GM19240 (cell line): Measurements from ENCODE around the gene TBX15.

Experiments used
- DNase-seq: peaks from one replicate; pipeline ENCODE4 v3.0.0; 2011; ENCODE audit warnings: low spot score; ENCODE audit not compliant: insufficient read length

The TBX15 gene

DNA sequence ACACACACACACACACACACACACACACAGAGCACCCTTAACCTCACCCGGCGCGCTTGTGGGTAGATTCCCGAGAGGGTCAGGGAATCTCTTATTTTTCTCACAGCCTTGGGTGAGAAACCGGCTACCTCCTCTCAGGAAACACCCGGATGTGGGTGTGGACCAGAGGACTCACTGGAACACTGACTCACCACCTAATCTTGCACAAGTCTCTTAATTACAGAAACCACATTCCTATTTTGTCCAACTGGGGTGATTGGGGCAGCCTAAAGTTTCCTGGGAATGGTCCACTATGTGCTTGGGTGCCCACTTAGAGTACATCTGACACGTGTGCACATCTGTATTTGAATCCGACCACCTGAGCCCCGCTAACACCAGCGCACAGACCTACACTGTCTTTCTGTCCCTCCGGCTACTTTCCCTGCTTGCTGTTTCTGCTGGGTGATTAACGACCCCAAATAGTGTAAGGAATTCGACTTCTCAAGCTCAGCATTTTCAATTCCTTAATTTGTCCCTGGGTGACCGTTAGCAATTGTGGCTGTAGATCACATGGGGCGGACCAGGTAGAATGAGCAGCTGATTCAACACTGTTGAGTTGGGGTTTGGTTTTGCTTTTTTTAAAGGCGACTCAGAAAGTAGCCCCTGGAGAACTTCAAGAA, 14.0 kb upstream of the TBX15 start:
- DNase-seq, result no peak

GRCh38 chr1:119001181-119002027, 13.3 kb upstream of the TBX15 start:
- DNase-seq, result no peak

DNA sequence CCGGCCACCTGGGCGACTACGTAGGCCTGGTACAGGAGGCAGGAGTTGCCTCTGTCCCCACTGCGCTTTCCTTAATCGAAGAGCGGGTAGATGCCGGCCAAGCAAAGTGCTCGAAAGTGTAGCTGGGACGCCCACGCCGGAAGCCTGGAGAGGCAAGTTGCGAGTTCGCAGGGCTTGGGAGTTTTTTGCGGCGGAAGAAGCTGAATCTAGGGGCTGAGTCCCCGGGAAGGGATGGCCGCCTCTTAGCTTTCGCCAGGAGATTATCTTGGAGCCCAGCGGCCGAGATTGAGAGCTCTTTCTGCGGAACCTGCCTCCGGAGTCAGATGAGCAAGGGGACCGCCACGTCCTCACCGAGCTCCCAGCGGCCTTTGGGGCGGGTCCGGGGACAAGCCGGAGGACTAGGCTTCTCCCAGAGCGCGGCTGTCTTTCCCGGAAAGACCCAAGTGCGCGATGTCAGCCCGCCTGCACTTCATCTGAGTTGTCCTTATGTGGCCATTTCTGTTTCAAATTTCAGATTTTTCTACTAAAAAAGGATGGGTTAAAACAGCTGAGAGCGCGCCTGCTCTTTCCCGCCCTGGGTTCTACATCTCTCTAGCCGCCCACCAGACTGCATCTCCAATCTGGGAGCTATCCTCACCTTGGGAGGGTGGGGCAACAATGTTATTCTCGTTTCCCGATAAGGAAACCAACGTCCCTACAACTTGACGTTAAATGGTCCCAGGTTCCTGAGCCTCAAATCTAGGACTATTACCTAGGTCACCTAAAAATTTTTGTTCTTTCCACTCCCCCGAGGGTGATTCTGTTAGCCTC, 12.4 kb upstream of the TBX15 start:
- no peak for DNase-seq

DNA sequence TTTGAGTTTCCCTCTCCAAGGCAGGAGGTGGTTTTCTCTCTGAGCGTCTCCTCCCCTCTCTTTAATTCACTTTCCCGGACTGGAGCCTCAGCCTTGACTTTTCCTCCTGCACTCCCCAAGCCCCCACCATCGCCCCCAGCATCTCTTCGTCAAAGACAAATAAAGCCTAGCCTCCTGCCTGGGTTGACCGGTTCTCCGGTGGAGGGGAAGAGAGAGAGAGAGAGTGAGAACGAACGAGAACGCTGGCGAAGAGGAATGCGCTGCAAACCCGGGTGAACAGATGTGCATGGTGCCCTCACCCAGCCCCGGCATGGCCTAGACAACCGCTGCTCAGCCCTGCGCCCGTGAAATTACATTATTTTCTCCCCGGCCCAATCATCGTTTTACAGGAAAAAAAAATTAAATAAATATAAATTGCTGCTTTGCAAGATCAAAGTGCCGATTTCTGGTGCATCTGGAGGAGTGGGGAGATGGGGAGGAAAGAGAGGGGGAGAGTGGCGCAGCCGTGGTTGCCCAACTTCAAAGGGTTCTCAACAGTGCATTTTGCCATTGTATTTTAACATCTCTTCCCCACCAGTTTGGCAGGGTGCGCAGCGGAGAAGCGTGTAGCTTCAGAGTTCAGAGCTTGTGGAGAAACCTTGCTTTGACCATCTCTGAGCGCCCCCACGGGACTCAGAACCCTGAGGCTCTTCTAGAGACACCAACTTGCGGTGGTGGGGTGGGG, 11.4 kb upstream of the TBX15 start:
- DNase-seq, result no peak

DNA sequence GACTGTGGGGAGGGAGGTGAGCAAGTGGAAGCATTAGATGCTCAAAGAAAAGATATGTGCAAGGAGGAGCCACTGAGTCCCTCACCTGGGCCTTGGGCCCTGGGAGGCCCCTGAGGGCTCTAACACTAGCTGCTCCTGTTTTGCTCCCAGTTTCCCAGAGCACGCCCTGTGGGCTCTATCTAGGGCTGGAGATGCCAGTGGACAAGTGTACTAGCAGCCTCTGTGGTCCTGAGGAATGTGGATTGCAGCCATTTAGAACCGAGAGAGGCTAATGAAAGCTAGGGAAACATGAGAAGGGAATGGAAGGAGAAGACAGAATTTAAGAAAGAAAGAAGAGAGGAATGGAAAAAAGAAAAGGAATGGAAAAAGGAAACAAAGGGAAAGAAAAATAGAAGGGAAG, 10.0 kb upstream of the TBX15 start:
- no peak for DNase-seq

- DNase-seq, result no peak
Observed at GRCh38 chr1:118997225-118997624, 9.1 kb upstream of the TBX15 start.

DNA sequence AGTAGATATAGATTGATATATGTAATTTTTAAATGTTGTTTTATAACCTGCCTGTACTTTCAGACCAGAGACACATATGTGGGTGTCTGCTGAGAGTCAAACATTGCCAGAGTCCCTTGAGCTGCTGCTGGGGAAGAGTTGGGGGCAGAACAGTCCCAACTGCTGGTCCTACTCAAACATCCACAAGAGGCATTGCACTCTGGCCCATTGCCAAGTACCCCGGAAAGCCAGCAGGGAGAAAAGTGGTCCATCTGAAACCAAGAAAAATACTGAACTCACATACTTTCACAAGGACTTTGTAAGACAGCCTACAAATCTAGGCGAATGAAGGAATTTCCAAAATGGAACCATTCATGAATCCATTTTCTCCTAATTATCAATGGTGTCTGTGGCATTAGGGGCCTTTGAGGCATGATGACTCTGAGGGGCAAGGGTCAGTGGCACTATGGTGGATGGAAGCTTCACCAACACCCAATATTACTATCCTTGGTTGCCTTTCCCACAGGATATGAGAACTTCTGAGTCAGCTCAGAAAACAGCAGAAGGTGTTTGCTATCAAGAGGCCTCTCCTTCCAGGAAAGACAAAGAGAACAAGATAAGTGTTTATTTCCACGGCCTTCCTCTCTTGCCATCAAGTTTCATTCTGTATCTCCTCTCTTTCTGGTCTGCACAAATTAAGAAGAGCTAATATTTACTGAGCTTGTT, 7.3 kb upstream of the TBX15 start:
- no peak for DNase-seq

DNA sequence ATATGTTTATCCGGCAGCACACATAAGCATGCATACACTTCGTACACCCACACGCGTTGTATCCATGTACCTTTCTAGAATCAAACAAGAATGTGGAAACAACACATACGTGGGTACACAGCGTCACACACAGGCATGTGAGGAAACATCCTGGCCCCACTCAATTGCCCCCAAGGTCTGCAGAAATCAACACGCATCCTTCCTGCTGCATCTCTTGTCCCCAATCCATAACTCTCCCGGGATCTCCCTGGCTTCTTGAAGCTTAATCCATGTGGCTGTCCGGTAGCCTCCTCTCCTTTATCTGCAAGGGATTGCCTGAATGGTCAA, 5.5 kb upstream of the TBX15 start:
- DNase-seq, result no peak

DNA sequence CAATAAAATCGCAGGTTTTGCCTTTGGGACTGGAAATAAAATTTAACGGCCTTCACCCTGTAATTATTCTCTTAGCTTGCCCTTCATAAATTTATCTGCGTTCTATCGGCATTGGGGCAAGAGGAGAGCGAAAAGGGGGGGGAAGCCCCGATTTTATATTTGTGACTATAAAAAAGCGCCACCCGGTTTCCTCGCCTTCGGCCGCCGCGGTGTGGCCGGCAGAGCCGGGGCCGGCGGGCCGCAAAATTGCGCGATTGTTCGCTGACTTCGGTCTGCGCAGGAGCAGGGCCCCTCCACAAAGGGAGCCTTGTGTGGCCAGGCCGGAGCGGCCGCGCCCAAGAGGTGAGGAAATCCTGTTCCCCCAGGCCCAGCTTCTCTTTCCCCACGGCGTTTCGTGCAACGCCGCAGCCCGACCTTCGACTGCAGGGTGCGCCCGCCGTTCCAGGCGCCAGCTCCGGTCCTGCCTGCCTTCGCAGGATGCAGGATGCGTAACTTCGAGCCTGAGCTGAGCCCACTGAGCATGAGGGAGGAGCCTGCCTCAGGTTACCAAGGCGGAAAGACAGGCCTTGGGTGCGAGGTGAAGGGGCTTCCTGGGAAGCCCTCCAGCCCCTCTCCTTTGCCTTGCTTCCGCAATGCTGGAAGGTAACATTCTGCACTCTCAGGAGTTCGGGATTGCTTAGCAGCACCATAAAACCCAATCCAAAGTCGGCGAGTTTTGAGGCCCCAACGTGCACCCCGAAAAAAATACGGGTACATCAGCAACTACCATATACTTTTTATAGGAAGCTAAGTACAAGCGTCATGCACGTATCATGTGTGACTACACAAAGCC, 4.9 kb upstream of the TBX15 start:
- no peak for DNase-seq

DNA sequence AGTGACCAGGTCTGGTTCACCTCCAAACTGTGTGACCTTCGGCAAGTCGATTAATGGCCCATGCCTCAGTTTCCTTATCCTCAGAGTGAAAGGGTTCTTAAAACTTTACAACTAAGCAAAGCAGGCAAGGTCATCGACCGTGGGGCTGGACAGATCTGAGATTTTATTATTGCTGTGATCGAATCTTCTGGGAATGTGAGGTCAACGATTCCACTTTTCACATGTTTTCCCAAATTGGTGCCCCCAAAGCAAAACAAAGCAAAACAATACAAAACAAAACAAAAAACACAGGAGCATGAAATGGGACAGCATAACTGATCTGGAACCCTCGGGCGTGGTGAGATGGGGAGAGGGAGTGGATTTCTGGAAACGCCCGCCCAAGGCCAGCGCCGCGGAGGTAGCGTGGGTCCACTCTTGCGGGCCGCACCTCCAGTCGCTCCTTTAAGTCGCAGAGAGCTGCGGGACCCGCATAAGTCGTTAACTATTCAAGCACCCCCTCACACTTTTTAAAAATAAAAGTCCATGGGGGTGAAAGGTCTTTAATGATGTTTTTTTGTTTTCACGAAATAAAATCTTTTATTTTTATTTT, 4.2 kb upstream of the TBX15 start:
- no peak for DNase-seq

DNA sequence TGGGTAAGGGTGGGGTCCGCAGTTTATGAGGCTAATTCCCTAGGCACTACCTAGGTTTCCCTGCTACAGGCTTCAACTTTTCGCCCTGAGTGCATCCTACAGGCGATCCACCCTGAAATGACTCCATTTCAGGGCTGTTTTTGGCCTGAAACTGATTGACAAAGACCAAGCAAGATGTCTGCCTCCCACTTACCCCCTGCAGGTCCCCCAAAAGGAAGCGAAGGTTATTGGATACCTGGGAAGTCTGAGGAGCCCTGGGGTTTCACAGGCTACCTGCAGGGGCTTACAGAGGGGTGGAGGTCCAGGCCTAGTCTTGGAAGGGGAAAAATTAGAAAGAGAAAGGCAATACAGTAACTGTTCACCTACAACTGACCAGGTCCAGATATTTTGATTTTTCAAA, 3.3 kb upstream of the TBX15 start:
- no peak for DNase-seq

GRCh38 chr1:118990513-118991152, 2.5 kb upstream of the TBX15 start:
- no peak for DNase-seq

GRCh38 chr1:118989878-118990378, 1.8 kb upstream of the TBX15 start:
- no peak for DNase-seq

- no peak for DNase-seq
Observed at GRCh38 chr1:118989006-118989815, 1.1 kb upstream of the TBX15 start.

DNA sequence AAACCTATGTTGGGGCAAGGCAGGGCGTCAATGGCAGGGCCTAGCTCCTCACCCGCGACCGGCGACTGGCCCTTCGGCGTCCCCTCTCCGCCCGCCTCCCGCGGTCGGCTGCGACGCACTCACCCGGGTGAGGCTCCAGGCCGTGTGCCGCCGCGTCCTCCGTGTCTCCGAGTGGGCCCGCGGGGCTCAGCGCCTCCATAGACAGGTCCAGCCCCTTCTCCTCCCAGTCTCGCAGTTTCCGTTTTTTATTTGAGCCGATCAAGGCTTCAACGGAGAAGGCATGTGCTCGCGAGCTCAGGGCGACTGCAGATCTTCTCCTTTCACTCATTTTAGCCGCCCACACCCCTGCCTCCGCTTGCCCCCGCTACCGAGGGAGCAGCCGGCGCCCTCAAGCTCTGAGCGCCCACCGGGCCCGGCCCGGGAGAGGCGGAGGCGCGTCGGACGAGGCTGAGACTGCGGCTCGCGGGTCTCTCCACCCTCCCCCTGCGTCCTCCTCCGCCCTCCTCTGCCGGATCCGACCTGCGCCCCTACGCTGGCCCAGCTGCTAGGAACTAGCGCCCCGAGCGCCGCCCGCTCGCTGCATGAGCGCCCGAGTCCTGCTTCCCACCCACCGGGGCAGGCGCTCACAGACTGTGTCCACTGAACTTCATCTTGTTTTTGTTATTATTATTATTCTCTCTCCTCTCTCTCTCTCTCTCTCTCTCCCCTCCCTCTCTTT, 516 bp downstream of the TBX15 start:
- no peak for DNase-seq

DNA sequence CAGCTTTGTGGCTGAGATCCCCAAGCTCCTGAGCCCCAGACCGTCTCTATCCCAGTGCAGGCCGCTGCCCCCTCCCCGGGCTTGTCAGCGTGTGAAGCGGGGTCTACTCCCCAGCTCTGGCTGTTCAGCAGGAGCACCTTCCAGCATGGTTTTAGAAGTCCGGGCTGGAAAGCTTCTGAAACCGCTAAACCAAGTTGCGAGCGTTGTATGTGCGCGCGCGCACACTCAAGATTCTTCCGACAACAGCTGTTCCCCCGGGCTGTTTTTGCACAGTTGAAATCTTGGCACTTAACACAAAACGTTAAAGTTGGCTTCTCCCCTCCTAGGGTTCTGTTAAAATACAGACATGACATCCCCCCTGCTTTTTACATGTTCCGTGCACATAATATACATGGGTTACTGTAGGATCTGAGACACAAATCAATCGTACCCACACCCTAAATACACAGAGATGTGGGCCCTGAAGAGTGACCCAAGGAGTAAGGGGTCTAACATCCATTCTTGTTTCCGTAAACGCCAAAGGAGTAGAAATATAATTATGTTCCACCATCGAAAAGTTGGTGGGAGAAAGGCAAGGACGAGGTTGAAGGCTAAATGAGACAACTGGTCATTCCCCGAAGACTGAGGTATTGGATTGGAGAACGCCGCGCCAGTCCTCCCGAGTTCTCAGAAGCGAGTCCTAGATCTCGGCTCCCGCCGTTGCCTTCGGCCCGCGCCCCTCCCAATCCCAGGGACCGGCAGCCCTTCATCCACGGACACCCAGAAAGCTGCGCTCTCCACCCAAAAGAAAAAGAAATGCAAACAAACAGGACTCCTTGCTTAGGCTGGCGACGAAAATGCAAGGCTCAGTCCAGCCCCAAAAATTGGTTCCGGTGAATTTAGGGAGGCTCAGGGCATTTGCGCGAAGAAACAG, 1.3 kb downstream of the TBX15 start:
- DNase-seq, result no peak
